ENCODE data around the gene SLC20A1. TPM values are rescaled to one million over a fixed set of nuclear protein-coding genes. Genes with fewer than 3 reads are reported as not detected.

Gene SLC20A1, protein sequence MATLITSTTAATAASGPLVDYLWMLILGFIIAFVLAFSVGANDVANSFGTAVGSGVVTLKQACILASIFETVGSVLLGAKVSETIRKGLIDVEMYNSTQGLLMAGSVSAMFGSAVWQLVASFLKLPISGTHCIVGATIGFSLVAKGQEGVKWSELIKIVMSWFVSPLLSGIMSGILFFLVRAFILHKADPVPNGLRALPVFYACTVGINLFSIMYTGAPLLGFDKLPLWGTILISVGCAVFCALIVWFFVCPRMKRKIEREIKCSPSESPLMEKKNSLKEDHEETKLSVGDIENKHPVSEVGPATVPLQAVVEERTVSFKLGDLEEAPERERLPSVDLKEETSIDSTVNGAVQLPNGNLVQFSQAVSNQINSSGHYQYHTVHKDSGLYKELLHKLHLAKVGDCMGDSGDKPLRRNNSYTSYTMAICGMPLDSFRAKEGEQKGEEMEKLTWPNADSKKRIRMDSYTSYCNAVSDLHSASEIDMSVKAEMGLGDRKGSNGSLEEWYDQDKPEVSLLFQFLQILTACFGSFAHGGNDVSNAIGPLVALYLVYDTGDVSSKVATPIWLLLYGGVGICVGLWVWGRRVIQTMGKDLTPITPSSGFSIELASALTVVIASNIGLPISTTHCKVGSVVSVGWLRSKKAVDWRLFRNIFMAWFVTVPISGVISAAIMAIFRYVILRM
- 100 to 1,000 TPM; 147 to 225 (median 195) TPM for total RNA-seq (2021; fragmentation: NEBNext Ultra II Directional; extraction: Animal tissue kit (Norgen Biotek cat#: 25700))
- long read RNA-seq, transcript SLC20A1-201 (11 exons, 3,381 nt): major isoform, 184 of 246 reads
- long read RNA-seq, partial matches to known transcripts: 38 of 246 reads
- long read RNA-seq, other reads (novel, unspliced or antisense): 24 of 246 reads

DNA sequence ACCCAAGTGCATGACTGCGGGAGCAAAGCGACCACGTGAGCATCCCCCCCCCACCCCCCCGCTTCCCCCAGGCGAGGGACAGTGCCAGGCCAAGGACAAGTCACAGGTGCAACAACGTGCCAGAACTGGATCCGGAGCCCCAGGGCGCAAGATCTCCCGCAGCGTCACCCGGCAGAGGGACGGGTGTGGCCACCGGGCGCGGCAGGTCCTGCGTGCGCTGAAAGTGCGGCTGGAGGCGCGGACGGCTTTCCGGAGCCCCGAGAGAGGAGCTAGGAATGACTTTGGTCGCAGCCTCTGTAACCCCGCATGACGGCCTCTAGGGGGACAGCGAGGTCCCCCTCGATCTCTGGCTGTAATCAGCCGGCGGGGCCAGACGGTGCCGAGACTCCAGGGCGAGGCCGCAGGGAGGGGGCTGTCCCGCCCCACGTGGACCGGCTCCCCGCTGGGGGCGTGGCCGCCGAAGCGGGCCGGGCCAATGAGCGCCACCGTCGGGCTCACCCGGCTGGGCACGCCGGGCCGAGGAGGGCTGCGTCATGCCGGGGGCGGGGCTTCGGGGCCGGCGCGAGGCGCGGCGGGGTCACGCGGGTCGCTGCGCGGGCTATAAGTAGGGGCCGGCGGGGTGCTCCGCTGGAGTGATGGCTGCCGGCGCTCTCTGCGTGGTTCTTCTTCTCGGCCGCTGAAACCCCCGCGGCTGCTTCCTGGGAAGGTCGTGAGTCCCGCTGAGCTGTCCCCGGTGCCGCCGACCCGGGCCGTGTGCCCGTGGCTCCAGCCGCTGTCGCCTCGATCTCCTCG, at the start of gene SLC20A1:
Gene SLC20A1, plus strand, starts transcription at position 630 of the 792 bp plus-strand sequence. CDS start 890 bp downstream, outside the sequence.
- DNase-seq: peak; percentile 91
- Mint-ChIP-seq H3K4me3 (peak within 1 kb of the TSS; percentile 97), H3K27ac (peak within 1 kb of the TSS; percentile 78), H3K9me3 (no peaks in the 10 kb centered on the region), H3K36me3 (ENCODE audit: low read depth) (peaks cover 34% of the 10 kb centered on the region), H3K4me1 (ENCODE audit: low read depth) (peaks cover 79% of the 10 kb centered on the region), H3K27me3 (ENCODE audit: insufficient read depth) (no peaks in the 10 kb centered on the region; the same call in 1 of the 2 replicates)
- TF ChIP-seq, protein P1, sequence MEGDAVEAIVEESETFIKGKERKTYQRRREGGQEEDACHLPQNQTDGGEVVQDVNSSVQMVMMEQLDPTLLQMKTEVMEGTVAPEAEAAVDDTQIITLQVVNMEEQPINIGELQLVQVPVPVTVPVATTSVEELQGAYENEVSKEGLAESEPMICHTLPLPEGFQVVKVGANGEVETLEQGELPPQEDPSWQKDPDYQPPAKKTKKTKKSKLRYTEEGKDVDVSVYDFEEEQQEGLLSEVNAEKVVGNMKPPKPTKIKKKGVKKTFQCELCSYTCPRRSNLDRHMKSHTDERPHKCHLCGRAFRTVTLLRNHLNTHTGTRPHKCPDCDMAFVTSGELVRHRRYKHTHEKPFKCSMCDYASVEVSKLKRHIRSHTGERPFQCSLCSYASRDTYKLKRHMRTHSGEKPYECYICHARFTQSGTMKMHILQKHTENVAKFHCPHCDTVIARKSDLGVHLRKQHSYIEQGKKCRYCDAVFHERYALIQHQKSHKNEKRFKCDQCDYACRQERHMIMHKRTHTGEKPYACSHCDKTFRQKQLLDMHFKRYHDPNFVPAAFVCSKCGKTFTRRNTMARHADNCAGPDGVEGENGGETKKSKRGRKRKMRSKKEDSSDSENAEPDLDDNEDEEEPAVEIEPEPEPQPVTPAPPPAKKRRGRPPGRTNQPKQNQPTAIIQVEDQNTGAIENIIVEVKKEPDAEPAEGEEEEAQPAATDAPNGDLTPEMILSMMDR (IDR thresholded peaks at IDR 0.05): peak; percentile 80

DNA sequence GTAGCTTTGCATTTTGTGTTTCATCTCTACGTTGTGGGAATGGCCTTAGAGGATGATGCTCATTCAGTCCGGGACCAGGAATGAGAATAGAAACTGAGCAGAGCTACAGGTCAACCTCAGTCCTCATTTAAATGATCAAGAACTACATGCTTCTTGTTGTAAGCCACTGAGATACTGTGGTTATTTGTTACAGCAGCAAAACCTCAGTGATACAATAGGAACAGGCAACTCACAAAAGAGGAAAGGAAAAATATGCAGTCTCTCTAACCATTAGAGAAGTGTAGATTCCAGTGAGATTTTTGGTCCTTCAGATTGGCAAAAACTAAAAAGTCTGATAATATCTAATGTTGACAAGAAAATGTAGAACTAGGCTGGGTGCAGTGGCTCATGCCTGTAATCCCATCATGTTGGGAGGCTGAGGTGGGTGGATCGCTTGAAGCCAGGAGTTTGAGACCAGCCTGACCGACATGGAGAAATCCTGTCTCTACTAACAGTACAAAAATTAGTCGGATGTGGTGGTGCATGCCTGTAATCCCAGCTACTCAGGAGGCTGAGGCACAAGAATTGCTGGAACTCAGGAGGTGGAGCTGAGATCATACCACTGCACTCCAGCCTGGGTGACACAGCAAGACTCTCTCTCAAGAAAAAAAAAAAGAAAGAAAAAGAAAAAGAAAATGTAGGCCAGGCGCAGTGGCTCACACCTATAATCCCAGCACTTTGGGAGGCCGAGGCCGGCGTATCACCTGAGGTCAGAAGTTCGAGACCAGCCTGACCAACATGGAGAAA, 48.0 kb upstream of the SLC20A1 start:
- no peak for DNase-seq
- Mint-ChIP-seq H3K27me3 (ENCODE audit: insufficient read depth) (no peaks in the 10 kb centered on the region; the same call in 1 of the 2 replicates), H3K4me1 (ENCODE audit: low read depth) (peaks cover 22% of the 10 kb centered on the region), H3K4me3 (no peak overlapping the region), H3K36me3 (ENCODE audit: low read depth) (no peaks in the 10 kb centered on the region), H3K27ac (no peak overlapping the region; the same call in 1 of the 2 replicates), H3K9me3 (peaks cover 4% of the 10 kb centered on the region)
- TF ChIP-seq, protein P1 (IDR thresholded peaks at IDR 0.05): no peak

DNA sequence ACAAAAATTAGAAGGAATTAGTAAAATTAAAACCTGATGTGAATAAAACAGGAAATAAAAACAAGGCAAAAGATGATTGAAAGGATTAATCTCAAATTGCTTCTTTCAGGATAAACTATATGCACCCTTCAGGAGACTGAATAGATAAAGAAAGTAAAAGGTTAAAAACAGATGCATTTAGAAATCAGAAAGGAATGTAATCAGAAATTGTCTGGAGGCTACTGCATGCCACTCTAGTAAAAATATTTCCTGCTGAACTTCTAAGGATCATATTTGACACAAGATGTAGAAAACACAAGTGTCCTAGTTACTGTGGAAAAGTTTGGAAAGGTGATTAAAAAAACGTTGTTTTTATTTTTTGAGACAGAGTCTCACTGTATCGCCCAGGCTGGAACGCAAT, 45.1 kb upstream of the SLC20A1 start:
- Mint-ChIP-seq H3K9me3 (peaks cover 4% of the 10 kb centered on the region), H3K27me3 (ENCODE audit: insufficient read depth) (no peaks in the 10 kb centered on the region; the same call in none of the 2 replicates), H3K4me1 (ENCODE audit: low read depth) (peaks cover 22% of the 10 kb centered on the region), H3K36me3 (ENCODE audit: low read depth) (no peaks in the 10 kb centered on the region), H3K4me3 (peak overlapping the region; percentile 70), H3K27ac (no peak overlapping the region)
- no peak for DNase-seq
- TF ChIP-seq, protein P1 (IDR thresholded peaks at IDR 0.05): no peak

DNA sequence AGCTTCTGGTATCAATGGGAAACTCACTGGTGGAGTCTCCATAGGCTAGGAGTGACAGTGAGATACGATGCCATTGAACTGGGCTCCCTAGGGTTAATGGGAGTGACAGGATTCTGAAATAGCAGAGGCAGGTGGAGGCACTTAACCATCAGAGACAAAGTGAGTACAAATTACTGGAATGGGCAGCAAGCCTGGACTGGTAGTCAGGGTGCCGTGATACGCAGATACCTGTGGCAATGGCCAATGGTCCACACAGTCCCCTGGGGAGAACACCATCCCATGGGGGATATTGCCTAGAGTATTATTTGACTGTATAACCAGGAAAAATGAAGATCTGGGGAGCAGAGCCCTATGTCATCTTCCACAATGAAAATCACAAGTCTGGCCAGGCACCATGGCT, 44.0 kb upstream of the SLC20A1 start:
- no peak for DNase-seq
- no peak overlapping the region for H3K4me3 Mint-ChIP-seq
- H3K9me3 Mint-ChIP-seq: peaks cover 4% of the 10 kb centered on the region
- no peaks in the 10 kb centered on the region for H3K36me3 Mint-ChIP-seq (ENCODE audit: low read depth)
- TF ChIP-seq, protein P1 (IDR thresholded peaks at IDR 0.05): no peak
- H3K27me3 Mint-ChIP-seq (ENCODE audit: insufficient read depth): no peaks in the 10 kb centered on the region; the same call in none of the 2 replicates
- H3K27ac Mint-ChIP-seq: no peak overlapping the region
- peaks cover 22% of the 10 kb centered on the region for H3K4me1 Mint-ChIP-seq (ENCODE audit: low read depth)

Data from HFFc6 (cell line).